Cardiac septum (tissue), 1 donor: ENCODE data around the gene INTS15. TPM values are rescaled to one million over a fixed set of nuclear protein-coding genes. Genes with fewer than 3 reads are reported as not detected.

Experiments used
- DNase-seq: peaks from one replicate; pipeline ENCODE4 v3.0.0-alpha.2; 2020; ENCODE audit warnings: low spot score
- intact Hi-C: fragments of 100-400 bp; cut with DNase I; formaldehyde crosslinking; loops from one replicate; pipeline ENCODE4 v1.14.0; 2022
- total RNA-seq: library from RNA; stranded (reverse); fragmentation: NEBNext Ultra II Directional; extraction: Animal tissue kit (Norgen Biotek cat#: 25700); gene quantifications from one replicate; pipeline ENCODE4 v1.2.1, GENCODE V29; 2021
- donor health status: DM: no; HTN: no; CAD: no.

Gene INTS15
- total RNA-seq, 1 donor from 2014 or later: 13.6 TPM

DNA sequence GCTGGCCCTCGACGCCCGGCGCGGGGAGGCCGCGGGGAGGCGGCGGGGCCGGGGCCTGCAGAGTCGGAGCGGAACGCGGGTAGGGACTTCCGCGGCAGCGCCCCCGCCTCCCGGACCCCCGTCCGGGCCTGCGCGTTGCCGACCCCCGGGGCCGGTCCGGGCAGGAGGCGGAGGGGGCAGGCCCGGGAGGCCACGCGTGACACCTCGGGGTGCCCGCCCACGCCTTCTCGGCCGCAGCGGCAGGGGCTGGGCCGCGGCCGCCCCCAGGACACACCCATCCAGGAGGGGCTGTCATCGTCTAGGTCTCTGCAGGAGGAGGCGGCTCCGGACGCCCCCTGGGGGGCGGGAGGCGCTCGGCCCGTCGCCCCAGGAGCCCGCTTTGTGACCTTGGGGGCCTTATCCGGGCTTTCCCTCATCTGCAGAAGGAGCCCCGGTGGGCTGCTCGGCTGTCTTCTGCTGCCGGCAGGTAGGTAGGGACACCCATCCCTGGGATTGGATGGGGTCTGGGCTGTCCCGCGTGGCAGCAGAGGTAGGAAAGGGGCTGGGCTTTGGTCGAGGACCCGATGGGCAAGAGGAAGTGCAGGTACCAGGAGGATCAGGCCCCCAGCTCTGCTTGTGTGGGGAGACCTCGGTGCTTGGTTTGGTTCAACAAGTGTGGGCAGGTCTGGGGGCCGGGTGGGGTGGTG is 47.9 kb downstream of the INTS15 start:
- intact Hi-C loops: loop anchor here (2.0 to 10.0 kb wide), 3 partner anchors 47 to 547 kb away; partner anchors contain the start of genes C1GALT1, INTS15 and ZDHHC4
- no peak for DNase-seq

- intact Hi-C loops: loop anchor here (2.0 to 10.0 kb wide), 3 partner anchors 48 to 546 kb away; partner anchors contain the start of genes C1GALT1, INTS15 and ZDHHC4
- DNase-seq: no peak
These were observed 49.2 kb downstream of the INTS15 start for GRCh38 chr7:6639032-6639431.

DNA sequence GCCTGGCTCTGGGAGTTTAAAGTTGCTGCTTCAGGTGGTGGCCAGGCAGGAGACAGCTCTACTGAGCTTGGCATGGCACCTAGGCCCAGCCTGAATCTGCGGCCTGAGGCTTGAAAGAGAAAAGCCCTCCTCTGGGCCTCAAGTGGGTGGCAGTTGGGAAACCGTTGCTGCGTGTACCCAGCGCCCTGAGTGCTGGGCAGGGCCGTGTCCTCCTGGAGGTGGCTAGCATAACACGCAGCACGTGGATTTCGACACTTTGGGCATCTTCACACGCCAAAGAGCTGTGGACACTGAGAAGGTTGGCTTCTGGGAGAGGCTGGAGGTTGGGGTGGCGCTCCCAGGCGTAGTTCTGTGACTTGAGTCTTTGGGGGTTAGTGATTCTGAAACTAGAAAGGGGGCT is 49.8 kb downstream of the INTS15 start:
- intact Hi-C loops: loop anchor here (2.0 to 10.0 kb wide), 3 partner anchors 49 to 545 kb away; partner anchors contain the start of genes C1GALT1, INTS15 and ZDHHC4
- DNase-seq: no peak

DNA sequence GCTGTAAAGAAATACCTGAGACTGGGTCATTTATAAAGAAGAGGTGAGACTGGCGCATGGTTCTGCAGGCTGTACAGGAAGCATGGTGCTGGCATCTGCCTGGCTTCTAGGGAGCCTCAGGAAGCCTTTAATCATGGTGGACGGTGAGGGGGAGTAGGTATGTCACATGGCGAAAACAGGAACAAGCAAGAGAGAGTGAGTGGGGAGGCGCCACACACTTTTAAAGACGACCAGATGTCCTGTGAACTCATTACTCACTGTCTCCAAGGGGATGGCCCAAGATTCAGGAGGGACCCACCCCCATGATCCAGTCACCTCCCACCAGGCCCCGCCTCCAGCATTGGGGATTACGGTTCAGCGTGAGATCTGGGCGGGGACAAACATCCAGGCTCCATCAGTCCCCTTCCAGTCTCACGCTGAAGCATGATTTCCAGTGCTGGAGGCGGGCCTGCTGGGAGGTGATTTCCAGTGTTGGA is 50.5 kb downstream of the INTS15 start:
- no peak for DNase-seq
- intact Hi-C loops: no loop called here

DNA sequence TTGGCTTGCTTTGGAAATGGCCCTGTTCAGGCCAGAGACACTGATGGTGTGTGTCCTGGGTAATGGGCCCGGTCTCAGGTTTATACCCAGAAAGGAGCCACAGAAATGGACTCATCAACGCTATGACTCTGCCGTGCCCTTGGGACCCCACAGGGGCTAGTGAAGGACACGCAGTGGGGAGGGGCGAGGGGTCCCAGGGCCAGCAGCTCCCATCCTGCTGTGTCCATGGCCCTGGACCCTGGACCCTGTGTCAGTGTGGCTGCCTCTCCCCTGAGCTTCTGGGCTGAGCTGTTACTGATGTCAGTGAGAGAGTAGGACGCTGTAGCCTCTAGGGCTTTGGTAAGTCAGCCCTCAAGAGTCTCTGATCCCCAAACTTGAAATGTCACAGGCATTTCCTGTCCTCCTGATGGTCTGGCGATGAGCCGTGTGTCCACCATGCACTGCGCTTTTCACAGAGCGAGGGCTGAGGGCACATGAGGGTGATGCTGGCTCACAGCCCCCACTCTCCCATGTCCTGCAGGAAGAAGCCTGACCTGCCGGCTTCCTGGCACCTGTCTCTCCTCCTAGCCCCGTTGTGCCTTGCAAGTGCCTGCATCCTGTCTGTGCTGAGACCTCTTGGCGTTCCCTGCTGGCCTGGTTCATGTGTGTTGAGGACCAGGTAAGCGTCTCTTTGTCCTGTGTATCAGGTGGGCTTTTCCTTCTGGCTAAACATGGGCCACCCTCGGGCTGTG is 51.6 kb downstream of the INTS15 start:
- intact Hi-C loops: no loop called here
- DNase-seq: no peak

GRCh38 chr7:6642239-6642839 is 52.5 kb downstream of the INTS15 start:
- no peak for DNase-seq
- intact Hi-C loops: no loop called here

- intact Hi-C loops: no loop called here
- no peak for DNase-seq
These were observed 53.2 kb downstream of the INTS15 start for GRCh38 chr7:6642861-6643640.

- DNase-seq: no peak
These were observed 54.2 kb downstream of the INTS15 start for GRCh38 chr7:6643915-6644625.

DNA sequence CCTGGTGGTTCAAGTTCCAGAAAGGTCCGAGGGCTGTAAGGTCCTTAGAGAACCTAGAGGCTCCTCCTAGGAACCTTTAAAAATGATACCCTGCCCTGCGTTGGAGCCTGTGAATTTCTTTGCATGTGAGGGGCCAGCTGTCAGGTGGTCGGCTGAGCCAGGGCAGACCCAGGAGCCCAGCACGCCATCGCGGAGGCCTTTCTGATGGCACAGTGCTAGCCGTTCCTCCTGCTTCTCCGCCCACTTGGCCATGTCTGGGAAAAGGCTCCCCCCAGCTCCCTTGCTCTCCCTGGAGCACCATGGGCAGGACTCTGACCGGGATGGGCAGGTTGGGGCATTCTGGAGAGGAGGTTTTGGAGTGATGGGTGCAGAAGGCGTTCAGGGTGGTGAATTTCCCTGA is 54.9 kb downstream of the INTS15 start:
- intact Hi-C loops: no loop called here
- DNase-seq: no peak

More at GRCh38 chr7:6643915-6644625, 54.2 kb downstream of the INTS15 start:
- intact Hi-C loops: no loop called here

GRCh38 chr7:6646465-6646864 is 56.6 kb downstream of the INTS15 start:
- no peak for DNase-seq

GRCh38 chr7:6647080-6647479 is 57.3 kb downstream of the INTS15 start:
- no peak for DNase-seq
- intact Hi-C loops: no loop called here

More at GRCh38 chr7:6646465-6646864, 56.6 kb downstream of the INTS15 start:
- intact Hi-C loops: no loop called here

GRCh38 chr7:6647541-6647940 is 57.7 kb downstream of the INTS15 start:
- DNase-seq: no peak
- intact Hi-C loops: no loop called here

GRCh38 chr7:6648066-6648814 is 58.4 kb downstream of the INTS15 start:
- intact Hi-C loops: no loop called here
- no peak for DNase-seq

DNA sequence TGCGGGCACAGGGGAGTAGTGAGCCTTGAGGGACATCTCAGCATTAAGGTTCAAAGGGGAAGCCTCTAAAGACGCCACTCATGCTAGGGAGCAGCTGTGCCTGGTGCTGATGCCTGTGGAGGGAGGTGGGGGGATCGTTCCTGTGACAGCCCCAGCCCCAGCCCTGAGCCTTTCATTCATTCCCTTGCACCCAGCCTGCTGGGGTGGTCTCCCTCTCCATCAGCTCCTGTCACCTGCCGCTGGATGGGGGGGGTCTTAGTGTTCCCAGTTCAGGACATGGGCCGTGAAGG is 58.9 kb downstream of the INTS15 start:
- intact Hi-C loops: no loop called here

GRCh38 chr7:6649241-6649961 is 59.6 kb downstream of the INTS15 start:
- no peak for DNase-seq

More for the DNA sequence above, 58.9 kb downstream of the INTS15 start:
- no peak for DNase-seq

DNA sequence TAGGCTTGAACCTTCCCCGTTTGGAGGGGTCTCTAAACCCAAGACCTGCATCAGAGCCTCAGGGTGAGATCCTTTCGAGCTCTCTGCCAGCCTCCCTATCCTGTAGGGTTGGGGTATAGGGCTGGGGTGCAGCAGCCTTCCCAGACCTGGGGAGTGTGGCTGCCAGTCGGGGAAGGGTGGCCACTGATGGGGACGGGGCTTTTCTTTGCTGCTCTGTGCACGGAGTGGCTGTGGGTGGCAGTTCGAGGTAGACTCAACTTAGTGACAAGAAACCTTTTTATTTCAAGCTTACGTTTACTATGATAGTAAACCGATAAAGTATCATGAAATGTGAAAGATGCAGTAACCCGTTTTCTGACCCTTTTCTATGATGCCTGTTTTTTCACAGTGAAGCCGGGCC is 60.3 kb downstream of the INTS15 start:
- no peak for DNase-seq
- intact Hi-C loops: no loop called here

More at GRCh38 chr7:6649241-6649961, 59.6 kb downstream of the INTS15 start:
- intact Hi-C loops: no loop called here

GRCh38 chr7:6650521-6651011 is 60.7 kb downstream of the INTS15 start:
- peak; percentile 66 for DNase-seq
- intact Hi-C loops: no loop called here
